Measurements from ENCODE around the gene MYCT1.

Gene MYCT1

GRCh38 chr6:152685819-152686218, 11.9 kb upstream of the MYCT1 start:
- Histone ChIP-seq H3K9me3 (ENCODE audit: control insufficient read depth, insufficient read depth, low read depth, low read length) (no peaks in the 10 kb centered on the region), H3K4me1 (ENCODE audit: control insufficient read depth, insufficient read depth, low read length) (no peaks in the 10 kb centered on the region), H3K4me3 (ENCODE audit: low read depth, low read length) (no peak overlapping the region), H3K27ac (ENCODE audit: extremely low read depth, low read depth, low read length) (no peak overlapping the region), H3K36me3 (ENCODE audit: control insufficient read depth in 2 of 2, insufficient read depth in 1 of 2, low read length in 2 of 2) (no peaks in the 10 kb centered on the region)
- TF ChIP-seq ZBTB21 (tag by site-specific recombination; IDR thresholded peaks at IDR 0.05) (no peak), ZNF366 (tag by site-specific recombination; conservative IDR thresholded peaks at IDR 0.05) (no peak), ZNF792 (tag by site-specific recombination; IDR thresholded peaks at IDR 0.05) (no peak), ZNF148 (tag by site-specific recombination; IDR thresholded peaks at IDR 0.05; ENCODE audit: borderline replicate concordance) (no peak), ZNF221 (tag by site-specific recombination; IDR thresholded peaks at IDR 0.05; ENCODE audit: borderline replicate concordance) (no peak), ZNF341 (tag by site-specific recombination; IDR thresholded peaks at IDR 0.05; ENCODE audit: low read depth) (no peak), BCL6B (tag by site-specific recombination; IDR thresholded peaks at IDR 0.05) (no peak), ZSCAN30 (tag by site-specific recombination; IDR thresholded peaks at IDR 0.05) (no peak), ZNF280D (tag by site-specific recombination; IDR thresholded peaks at IDR 0.05) (no peak), ZNF518A (tag by site-specific recombination; conservative IDR thresholded peaks at IDR 0.05; ENCODE audit: low read depth) (no peak), ZNF175 (tag by site-specific recombination; IDR thresholded peaks at IDR 0.05) (no peak), ZNF248 (tag by site-specific recombination; IDR thresholded peaks at IDR 0.05) (no peak), GFI1B (tag by site-specific recombination; IDR thresholded peaks at IDR 0.05) (no peak), PRDM2 (tag by site-specific recombination; IDR thresholded peaks at IDR 0.05; ENCODE audit: borderline replicate concordance) (no peak), ZNF280C (tag by site-specific recombination; IDR thresholded peaks at IDR 0.05) (no peak), IKZF3 (tag by site-specific recombination; IDR thresholded peaks at IDR 0.05) (no peak), ZNF837 (tag by site-specific recombination; IDR thresholded peaks at IDR 0.05) (no peak), ZNF350 (tag by site-specific recombination; IDR thresholded peaks at IDR 0.05) (no peak)
- ChIA-PET POLR2A (no interaction called here), CTCF (no interaction called here)

All from HEK293 (cell line).